Activated naive CD8-positive, alpha-beta T cell treated with anti-CD3 and anti-CD28 coated beads, Interleukin-2, amount 10 ng/mL, durations not matched to agents 7 days and 5 days (primary cell): ENCODE data around the gene PDE8A. TPM values are rescaled to one million over a fixed set of nuclear protein-coding genes. Genes with fewer than 3 reads are reported as not detected.

Experiments used
- ATAC-seq: fragments of 150-1000 bp; cut with Tn5 transposase; one replicate; pipeline ENCODE4 v1.10.0; 2021; ENCODE audit warnings: low read depth, moderate library complexity
- POLR2A ChIA-PET: fragments of 350-600 bp; sonication (Branson Sonifier 250); formaldehyde crosslinking; loops from one replicate; lab custom pipeline; 2021; ENCODE audit warnings: antibody characterized with exemption; lab: Charles Lee
- DNase-seq: peaks from one replicate; pipeline ENCODE4 v3.0.0; 2021
- H3K27ac Mint-ChIP-seq: one replicate; pipeline ENCODE4 v1.8.0; 2022; ENCODE audit warnings: mild to moderate bottlenecking, mixed read lengths
- H3K27me3 Mint-ChIP-seq: one replicate; pipeline ENCODE4 v1.8.0; 2022; ENCODE audit warnings: mild to moderate bottlenecking, moderate library complexity, mixed read lengths
- H3K36me3 Mint-ChIP-seq: one replicate; pipeline ENCODE4 v1.8.0; 2021; ENCODE audit warnings: mild to moderate bottlenecking, mixed read lengths
- H3K4me1 Mint-ChIP-seq: one replicate; pipeline ENCODE4 v1.8.0; 2021; ENCODE audit warnings: mixed read lengths
- H3K4me3 Mint-ChIP-seq: one replicate; pipeline ENCODE4 v1.8.0; 2022; ENCODE audit warnings: mild to moderate bottlenecking, moderate library complexity, mixed read lengths
- H3K9me3 Mint-ChIP-seq: one replicate; pipeline ENCODE4 v1.8.0; 2021; ENCODE audit warnings: mixed read lengths
- total RNA-seq, 2 experiments: library from RNA; stranded (reverse); gene quantifications; one replicate each; pipeline ENCODE4 v1.2.3, GENCODE V29; 2021

PDE8A gene
- total RNA-seq, 2 experiments from 2014 or later, result 22.3 to 27.7 TPM

- POLR2A ChIA-PET, result no interaction called here
- peaks cover 8% of the 10 kb centered on the region for H3K27me3 Mint-ChIP-seq
- no peak for DNase-seq
- no peak overlapping the region for H3K4me3 Mint-ChIP-seq
- no peaks in the 10 kb centered on the region for H3K9me3 Mint-ChIP-seq
- no peaks in the 10 kb centered on the region for H3K36me3 Mint-ChIP-seq
- no peaks in the 10 kb centered on the region for H3K4me1 Mint-ChIP-seq
- no peak for ATAC-seq
- H3K27ac Mint-ChIP-seq, result no peak overlapping the region
Measured at GRCh38 chr15:84950570-84951111, 31.0 kb upstream of the PDE8A start.

DNA sequence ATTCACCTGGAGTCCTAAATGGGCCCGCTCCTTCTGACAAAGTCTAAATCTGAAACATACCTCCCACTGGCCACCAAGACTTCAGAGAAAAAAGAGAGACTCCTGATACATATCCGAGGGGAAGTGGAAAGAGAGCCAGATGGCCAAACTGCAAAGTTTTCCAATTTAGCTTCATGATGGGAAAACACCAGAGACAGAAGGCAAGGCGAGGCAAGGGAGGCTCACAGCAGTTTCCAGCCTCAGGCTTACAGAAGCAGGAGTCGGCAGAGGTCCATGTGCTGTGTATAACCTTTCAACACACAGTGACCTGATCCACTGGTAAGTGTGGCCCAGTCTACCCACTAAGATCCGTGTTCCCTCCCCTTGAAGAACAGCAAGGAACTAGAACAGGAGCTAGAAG, 29.9 kb upstream of the PDE8A start:
- ATAC-seq, result no peak
- DNase-seq, result no peak
- POLR2A ChIA-PET, result no interaction called here
- peaks cover 14% of the 10 kb centered on the region for H3K27me3 Mint-ChIP-seq
- H3K4me3 Mint-ChIP-seq, result no peak overlapping the region
- no peak overlapping the region for H3K27ac Mint-ChIP-seq
- no peaks in the 10 kb centered on the region for H3K36me3 Mint-ChIP-seq
- no peaks in the 10 kb centered on the region for H3K9me3 Mint-ChIP-seq
- H3K4me1 Mint-ChIP-seq, result peaks cover 3% of the 10 kb centered on the region

DNA sequence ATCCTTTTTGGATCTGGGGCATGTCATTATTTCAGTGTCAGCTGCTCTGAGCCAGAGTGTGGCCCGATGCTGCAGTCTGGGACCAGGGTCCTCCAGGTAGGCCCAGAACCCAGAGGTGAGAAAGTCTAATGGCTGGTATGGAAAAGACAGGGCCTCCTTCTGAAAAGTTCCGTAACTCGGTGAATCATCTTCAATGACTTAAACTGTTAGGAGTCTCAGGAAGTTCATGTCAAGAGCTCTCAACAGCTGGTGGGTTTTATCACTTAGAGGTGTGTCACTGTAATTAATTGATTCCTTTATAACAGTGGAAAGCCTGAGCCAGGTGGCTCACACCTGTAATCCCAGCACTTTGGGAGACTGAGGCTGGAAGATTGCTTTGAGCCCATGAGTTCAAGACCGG, 28.5 kb upstream of the PDE8A start:
- no peaks in the 10 kb centered on the region for H3K9me3 Mint-ChIP-seq
- no peak overlapping the region for H3K27ac Mint-ChIP-seq
- H3K4me1 Mint-ChIP-seq, result peaks cover 3% of the 10 kb centered on the region
- DNase-seq, result no peak
- no peak for ATAC-seq
- H3K27me3 Mint-ChIP-seq, result peaks cover 25% of the 10 kb centered on the region
- no peak overlapping the region for H3K4me3 Mint-ChIP-seq
- POLR2A ChIA-PET, result no interaction called here
- no peaks in the 10 kb centered on the region for H3K36me3 Mint-ChIP-seq

DNA sequence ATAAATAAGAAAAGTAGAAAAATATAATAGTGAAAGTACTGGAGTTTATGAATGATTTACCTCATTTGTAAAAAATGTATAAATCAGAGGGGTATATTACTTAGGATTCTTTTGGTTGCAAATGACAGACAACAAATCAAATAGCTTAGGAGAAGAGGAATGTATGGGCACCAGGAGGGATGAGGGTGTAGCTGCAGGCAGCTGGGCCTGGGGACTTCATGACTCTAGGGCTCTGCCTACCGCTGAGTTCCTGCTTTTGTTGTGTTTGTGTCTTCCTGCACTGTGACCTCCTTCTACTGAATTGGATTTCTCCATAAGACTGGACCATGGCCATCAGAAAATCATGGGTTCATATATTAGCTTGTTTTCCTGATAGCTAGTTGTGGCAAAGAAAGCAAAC, 27.9 kb upstream of the PDE8A start:
- DNase-seq (no peak), ATAC-seq (no peak)
- H3K36me3 Mint-ChIP-seq, result no peaks in the 10 kb centered on the region
- peaks cover 3% of the 10 kb centered on the region for H3K4me1 Mint-ChIP-seq
- no peak overlapping the region for H3K4me3 Mint-ChIP-seq
- no peak overlapping the region for H3K27ac Mint-ChIP-seq
- POLR2A ChIA-PET, result no interaction called here
- peaks cover 25% of the 10 kb centered on the region for H3K27me3 Mint-ChIP-seq
- no peaks in the 10 kb centered on the region for H3K9me3 Mint-ChIP-seq

DNA sequence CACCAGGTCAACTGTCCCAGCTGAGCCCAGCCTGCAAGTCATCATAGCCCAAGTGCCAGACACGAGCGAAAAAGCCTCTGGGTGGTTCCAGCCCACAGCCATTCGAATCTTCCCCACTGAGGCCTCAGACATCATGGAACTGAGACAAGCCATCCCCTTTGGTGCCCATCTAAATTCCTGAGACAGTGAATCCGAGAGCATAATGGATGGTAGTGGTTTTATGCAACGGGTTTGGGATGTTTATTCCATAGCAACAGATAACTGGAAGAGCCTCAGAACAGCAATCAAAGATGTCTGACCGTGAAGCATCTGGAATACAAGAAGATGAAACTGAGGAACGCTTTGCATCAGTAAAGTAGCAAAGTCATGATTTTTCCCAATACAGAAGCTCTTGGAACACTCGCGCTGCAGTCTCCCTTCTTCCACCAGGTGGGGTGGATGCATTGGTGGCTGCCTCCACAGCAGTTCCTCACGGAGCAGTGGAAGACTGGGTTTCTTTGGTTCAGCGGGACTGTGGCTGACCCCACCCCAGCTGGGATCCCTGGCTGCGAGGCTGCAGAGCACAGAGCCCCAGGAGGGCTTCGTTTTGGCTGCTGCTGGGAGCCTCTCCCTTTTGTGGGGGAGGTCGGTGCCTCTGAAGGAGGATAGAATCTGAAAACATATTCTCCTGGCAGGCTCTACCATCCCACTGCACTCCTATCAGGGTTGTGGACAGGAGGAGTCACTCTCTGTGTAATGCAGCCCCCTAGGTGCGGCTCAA, 26.4 kb upstream of the PDE8A start:
- Mint-ChIP-seq H3K9me3 (no peaks in the 10 kb centered on the region), H3K36me3 (no peaks in the 10 kb centered on the region), H3K27ac (no peak overlapping the region), H3K4me1 (peaks cover 8% of the 10 kb centered on the region), H3K4me3 (no peak overlapping the region), H3K27me3 (peaks cover 21% of the 10 kb centered on the region)
- POLR2A ChIA-PET, result no interaction called here
- DNase-seq (no peak), ATAC-seq (peak; percentile 39)

DNA sequence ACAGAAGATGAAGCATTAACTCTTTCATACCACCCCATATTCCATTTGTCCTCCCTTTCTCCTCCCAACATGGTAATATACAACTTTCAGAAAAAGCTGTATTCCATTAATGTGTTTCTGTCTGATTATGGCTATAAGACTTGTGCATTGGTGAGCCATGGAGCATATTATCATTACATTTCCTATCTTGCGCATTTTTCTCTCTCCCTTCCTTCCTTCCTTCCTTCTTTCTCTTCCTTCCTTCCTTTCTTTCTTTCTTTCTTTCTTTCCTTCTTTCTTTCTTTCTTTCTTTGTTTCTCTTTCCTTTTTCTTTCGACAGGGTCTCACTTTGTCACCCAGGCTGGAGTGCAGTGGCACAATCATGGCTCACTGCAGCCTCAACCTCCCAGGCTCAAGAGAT, 25.5 kb upstream of the PDE8A start:
- Mint-ChIP-seq H3K36me3 (no peaks in the 10 kb centered on the region), H3K9me3 (no peaks in the 10 kb centered on the region), H3K4me3 (no peak overlapping the region), H3K4me1 (peaks cover 8% of the 10 kb centered on the region), H3K27ac (no peak overlapping the region), H3K27me3 (peaks cover 21% of the 10 kb centered on the region)
- POLR2A ChIA-PET, result no interaction called here
- ATAC-seq (no peak), DNase-seq (no peak)

DNA sequence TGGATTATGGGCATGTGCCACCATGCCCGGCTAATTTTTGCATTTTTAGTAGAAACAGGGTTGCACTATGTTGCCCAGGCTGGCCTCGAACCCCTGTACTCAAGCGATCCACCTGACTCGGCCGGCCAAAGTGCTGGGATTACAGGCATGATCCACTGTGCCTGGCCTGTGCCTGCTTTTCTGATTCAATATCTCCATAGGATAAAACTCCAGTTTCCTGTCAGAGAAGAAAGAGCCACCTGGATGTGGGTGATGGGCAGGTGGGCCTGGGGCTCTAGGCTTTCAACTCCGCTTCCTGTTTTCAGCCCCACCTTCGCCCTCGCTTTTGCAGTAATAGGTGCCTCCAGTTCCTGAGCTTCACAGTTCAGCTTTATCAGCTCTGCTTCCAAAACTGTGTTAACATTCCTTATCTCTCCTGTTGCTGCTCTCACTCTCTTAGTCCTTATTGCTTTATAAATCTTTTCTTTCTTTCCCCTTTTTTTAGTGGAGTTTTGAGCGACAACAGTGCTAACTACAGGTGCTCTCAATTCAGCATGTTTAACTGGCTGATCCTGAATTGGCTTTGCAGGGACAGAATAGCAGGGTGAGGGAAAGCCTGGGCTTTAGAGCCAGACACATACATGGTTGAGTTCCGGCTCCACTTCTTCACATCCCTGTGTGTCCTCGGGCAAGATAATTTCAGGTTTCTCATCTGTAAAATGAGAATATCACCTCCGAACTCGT, 21.1 kb upstream of the PDE8A start:
- peaks cover 8% of the 10 kb centered on the region for H3K4me1 Mint-ChIP-seq
- no peak overlapping the region for H3K27ac Mint-ChIP-seq

DNA sequence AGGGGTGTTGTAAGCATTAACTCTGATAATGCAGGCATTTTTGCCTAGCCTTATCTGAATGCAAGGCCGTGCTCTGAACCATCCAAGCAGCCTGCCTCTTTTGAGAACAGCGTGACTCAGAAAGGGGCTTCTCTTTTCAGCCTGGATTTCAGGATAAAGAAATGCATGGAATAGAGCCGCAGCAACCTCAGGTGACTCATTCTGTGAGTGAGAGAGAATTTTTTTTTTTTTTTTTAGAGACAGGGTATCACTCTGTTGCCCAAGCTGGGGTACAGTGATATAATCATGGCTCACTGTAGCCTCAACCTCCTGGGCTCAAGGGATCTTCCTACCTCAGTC, 20.6 kb upstream of the PDE8A start:
- Mint-ChIP-seq H3K9me3 (peaks cover 3% of the 10 kb centered on the region), H3K27ac (no peak overlapping the region), H3K27me3 (peaks cover 13% of the 10 kb centered on the region), H3K4me3 (no peak overlapping the region), H3K4me1 (peaks cover 8% of the 10 kb centered on the region), H3K36me3 (peaks cover 1% of the 10 kb centered on the region)
- ATAC-seq (no peak), DNase-seq (no peak)
- POLR2A ChIA-PET, result no interaction called here

More for the DNA sequence above, 21.1 kb upstream of the PDE8A start:
- Mint-ChIP-seq H3K27me3 (peaks cover 17% of the 10 kb centered on the region), H3K9me3 (peaks cover 3% of the 10 kb centered on the region), H3K4me3 (no peak overlapping the region), H3K36me3 (peaks cover 1% of the 10 kb centered on the region)
- DNase-seq, result no peak
- POLR2A ChIA-PET, result no interaction called here
- no peak for ATAC-seq

DNA sequence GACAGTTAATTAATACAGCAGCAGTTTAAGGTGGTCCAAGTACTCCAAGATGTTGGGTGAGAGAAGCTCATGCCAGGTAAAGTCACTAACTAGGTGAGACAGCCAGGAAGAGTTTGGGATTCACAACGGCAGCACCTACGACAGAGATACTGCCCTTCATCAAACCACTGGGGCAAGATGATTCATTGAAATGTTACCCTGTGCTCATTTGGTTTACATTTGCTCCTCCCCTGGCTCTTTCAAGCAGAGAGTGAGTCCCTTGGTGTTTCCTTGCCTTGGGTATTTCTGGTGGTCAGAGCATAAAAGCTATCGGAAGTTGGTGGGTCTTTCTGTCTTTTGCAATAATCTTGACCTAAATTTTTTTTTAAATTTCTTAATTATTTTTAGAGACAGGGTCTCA, 19.9 kb upstream of the PDE8A start:
- peaks cover 5% of the 10 kb centered on the region for H3K4me1 Mint-ChIP-seq
- peaks cover 3% of the 10 kb centered on the region for H3K9me3 Mint-ChIP-seq
- H3K4me3 Mint-ChIP-seq, result no peak overlapping the region
- H3K27me3 Mint-ChIP-seq, result peaks cover 11% of the 10 kb centered on the region
- POLR2A ChIA-PET, result interaction anchor here (0.5 kb wide), 1 partner anchor 25 kb away, joined by 3 read pairs; no protein-coding TSS in a partner anchor
- no peak overlapping the region for H3K27ac Mint-ChIP-seq
- DNase-seq (no peak), ATAC-seq (no peak)
- H3K36me3 Mint-ChIP-seq, result peaks cover 3% of the 10 kb centered on the region

DNA sequence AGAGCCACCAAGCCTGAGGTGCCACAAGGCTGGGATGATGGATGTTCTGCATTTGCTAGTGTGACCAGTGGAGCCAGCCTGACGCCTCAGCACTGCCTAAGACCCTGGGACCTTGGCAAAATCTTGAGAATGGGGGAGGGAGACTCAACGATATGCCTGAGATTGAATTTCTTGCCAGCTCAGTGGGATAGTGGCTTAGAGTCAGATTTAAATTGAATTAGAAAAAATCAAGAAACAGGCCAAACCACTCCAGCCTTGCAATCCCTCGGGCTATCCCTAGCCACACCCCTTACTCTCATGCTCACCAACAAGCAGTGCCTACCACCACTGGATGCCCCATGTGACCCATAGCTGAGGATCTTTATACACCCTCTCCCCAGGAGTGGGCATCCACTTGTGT, 18.7 kb upstream of the PDE8A start:
- H3K36me3 Mint-ChIP-seq, result peaks cover 3% of the 10 kb centered on the region
- no peak for ATAC-seq
- H3K27ac Mint-ChIP-seq, result no peak overlapping the region
- H3K27me3 Mint-ChIP-seq, result peaks cover 2% of the 10 kb centered on the region
- POLR2A ChIA-PET, result interaction anchor here (0.6 kb wide), 1 partner anchor 18 kb away, joined by 3 read pairs; no protein-coding TSS in a partner anchor
- H3K4me3 Mint-ChIP-seq, result no peak overlapping the region
- H3K9me3 Mint-ChIP-seq, result peaks cover 3% of the 10 kb centered on the region
- no peak for DNase-seq
- peaks cover 11% of the 10 kb centered on the region for H3K4me1 Mint-ChIP-seq

GRCh38 chr15:84967380-84967779, 14.3 kb upstream of the PDE8A start:
- Mint-ChIP-seq H3K27ac (no peak overlapping the region), H3K9me3 (peaks cover 3% of the 10 kb centered on the region), H3K27me3 (peaks cover 4% of the 10 kb centered on the region), H3K4me1 (peaks cover 7% of the 10 kb centered on the region), H3K4me3 (no peak overlapping the region), H3K36me3 (peaks cover 3% of the 10 kb centered on the region)
- POLR2A ChIA-PET, result no interaction called here
- DNase-seq, result no peak
- no peak for ATAC-seq

- Mint-ChIP-seq H3K27ac (no peak overlapping the region), H3K27me3 (peaks cover 4% of the 10 kb centered on the region), H3K9me3 (peaks cover 3% of the 10 kb centered on the region), H3K4me3 (no peak overlapping the region), H3K36me3 (peaks cover 3% of the 10 kb centered on the region), H3K4me1 (peaks cover 7% of the 10 kb centered on the region)
- DNase-seq (no peak), ATAC-seq (no peak)
- POLR2A ChIA-PET, result no interaction called here
Measured at GRCh38 chr15:84968301-84968700, 13.4 kb upstream of the PDE8A start.

- ATAC-seq, result no peak
- Mint-ChIP-seq H3K27me3 (peaks cover 4% of the 10 kb centered on the region), H3K9me3 (no peaks in the 10 kb centered on the region), H3K4me1 (peaks cover 7% of the 10 kb centered on the region), H3K4me3 (no peak overlapping the region), H3K36me3 (peaks cover 1% of the 10 kb centered on the region), H3K27ac (no peak overlapping the region)
- DNase-seq, result no peak
- POLR2A ChIA-PET, result no interaction called here
Measured at GRCh38 chr15:84969257-84969656, 12.4 kb upstream of the PDE8A start.

- POLR2A ChIA-PET, result no interaction called here
- DNase-seq (no peak), ATAC-seq (no peak)
- peaks cover 7% of the 10 kb centered on the region for H3K4me1 Mint-ChIP-seq
- H3K9me3 Mint-ChIP-seq, result no peaks in the 10 kb centered on the region
- no peak overlapping the region for H3K27ac Mint-ChIP-seq
- peaks cover 1% of the 10 kb centered on the region for H3K36me3 Mint-ChIP-seq
- no peak overlapping the region for H3K4me3 Mint-ChIP-seq
- peaks cover 4% of the 10 kb centered on the region for H3K27me3 Mint-ChIP-seq
Measured at GRCh38 chr15:84970843-84971242, 10.8 kb upstream of the PDE8A start.
